Effector memory CD4-positive, alpha-beta T cell (primary cell): ENCODE data around the gene ABCF1.

Experiments
- DNase-seq, 3 donors: peaks; one replicate each; pipeline ENCODE4 v3.0.0-alpha.2; 2020
- H3K27ac ChIP-seq: 2 replicates; pipeline ENCODE4 v1.7.0; 2013; ENCODE audit warnings: mild to moderate bottlenecking, low read length, moderate library complexity; ENCODE audit not compliant: insufficient read depth, poor library complexity, severe bottlenecking
- H3K27me3 ChIP-seq: replicated peaks from 2 replicates; pipeline ENCODE4 v1.7.0; 2013; ENCODE audit warnings: mild to moderate bottlenecking, low read length; ENCODE audit not compliant: insufficient read depth, control insufficient read depth, poor library complexity, severe bottlenecking
- H3K36me3 ChIP-seq: 2 replicates; pipeline ENCODE4 v1.7.0; 2013; ENCODE audit warnings: mild to moderate bottlenecking, low read length, moderate library complexity; ENCODE audit not compliant: control insufficient read depth, insufficient read depth
- H3K4me1 ChIP-seq: 2 replicates; pipeline ENCODE4 v1.7.0; 2013; ENCODE audit warnings: low read length, mild to moderate bottlenecking; ENCODE audit not compliant: control insufficient read depth, insufficient read depth, poor library complexity, severe bottlenecking
- H3K4me3 ChIP-seq: 2 replicates; pipeline ENCODE4 v1.7.0; 2013; ENCODE audit warnings: low read length, low read depth, mild to moderate bottlenecking; ENCODE audit not compliant: insufficient read depth, poor library complexity, severe bottlenecking
- H3K9me3 ChIP-seq: 2 replicates; pipeline ENCODE4 v1.7.0; 2013; ENCODE audit warnings: mild to moderate bottlenecking, low read length, moderate library complexity; ENCODE audit not compliant: control insufficient read depth

The ABCF1 gene

DNA sequence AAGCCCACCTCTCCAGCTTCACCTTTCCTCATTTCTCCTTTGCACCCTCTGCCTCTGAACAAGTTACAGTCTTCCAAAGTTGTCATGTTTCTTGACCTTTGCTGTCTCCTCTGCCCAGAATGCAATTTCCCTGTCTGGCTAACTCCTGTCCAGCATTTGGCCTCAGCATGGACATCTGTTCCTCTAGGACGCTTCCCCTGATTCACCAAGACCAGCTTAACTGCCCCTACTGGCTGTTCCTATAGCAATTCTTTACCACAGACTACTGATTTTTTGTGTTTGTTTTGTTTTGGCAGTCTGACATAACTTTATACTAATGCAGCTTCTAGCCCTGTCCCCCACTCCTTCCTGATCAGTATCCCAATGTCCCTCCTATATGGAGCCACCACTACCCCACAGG is 28.3 kb upstream of the ABCF1 start:
- no peak for DNase-seq
- Histone ChIP-seq H3K4me3 (peak overlapping the region; percentile 53), H3K9me3 (no peaks in the 10 kb centered on the region), H3K27me3 (no peaks in the 10 kb centered on the region), H3K27ac (peak overlapping the region; percentile 65), H3K4me1 (peaks cover 29% of the 10 kb centered on the region), H3K36me3 (peaks cover 13% of the 10 kb centered on the region)

DNA sequence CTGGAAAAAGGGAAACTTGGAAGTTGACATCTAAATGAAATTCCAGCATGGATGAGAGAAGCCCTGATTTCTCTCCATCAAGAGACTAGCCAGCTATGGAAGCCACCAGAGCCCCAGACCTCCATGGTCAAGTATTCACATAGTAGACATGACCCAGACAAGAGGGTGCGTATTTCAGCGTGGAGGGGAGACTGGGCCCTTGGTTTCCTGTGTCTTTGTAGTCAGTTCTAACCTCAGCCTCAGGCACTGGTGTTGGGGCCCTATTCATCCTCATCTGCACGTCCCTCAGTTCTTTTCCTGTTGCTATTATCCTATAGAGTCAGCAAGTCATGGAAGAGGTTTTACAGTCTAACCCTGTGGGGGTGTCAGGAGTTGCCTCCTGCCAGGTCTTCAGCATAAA is 27.4 kb upstream of the ABCF1 start:
- Histone ChIP-seq H3K36me3 (peaks cover 18% of the 10 kb centered on the region), H3K4me1 (peaks cover 29% of the 10 kb centered on the region), H3K27me3 (no peaks in the 10 kb centered on the region), H3K4me3 (peak overlapping the region; percentile 19), H3K9me3 (no peaks in the 10 kb centered on the region), H3K27ac (peak overlapping the region; percentile 47)
- peak in 2 of 3 donors; percentile 22 to 30 for DNase-seq

DNA sequence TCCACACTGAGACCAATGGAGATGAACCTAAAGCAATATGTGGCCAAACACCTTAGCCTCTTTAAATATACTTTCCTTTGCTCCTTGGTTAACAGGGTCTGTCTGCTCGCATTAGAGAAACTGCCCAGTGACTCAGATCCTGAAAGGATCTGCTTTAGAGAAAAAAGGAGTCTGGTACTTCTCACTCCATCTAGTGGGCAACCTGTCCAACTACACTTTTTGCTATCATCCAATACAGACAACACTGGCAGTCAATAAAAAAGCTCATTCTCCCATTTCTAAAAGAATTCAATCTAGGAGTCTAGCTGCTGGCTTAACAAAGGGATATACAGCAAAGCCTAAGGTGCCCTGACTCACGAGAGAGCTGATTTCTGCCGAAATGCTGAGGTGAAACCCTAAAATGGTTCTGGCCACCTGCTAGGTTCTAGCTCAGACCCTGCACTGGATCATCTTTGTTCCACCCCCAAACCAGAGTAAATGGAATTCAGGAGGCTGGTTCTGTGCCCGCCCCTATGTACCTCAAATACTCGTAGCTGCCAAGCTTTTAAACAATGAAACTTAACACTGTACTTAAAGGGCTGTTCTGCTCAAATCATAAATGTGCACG is 26.5 kb upstream of the ABCF1 start:
- Histone ChIP-seq H3K9me3 (no peaks in the 10 kb centered on the region), H3K4me3 (peak overlapping the region; percentile 19), H3K27ac (peak overlapping the region; percentile 47), H3K36me3 (peaks cover 21% of the 10 kb centered on the region), H3K4me1 (peaks cover 29% of the 10 kb centered on the region), H3K27me3 (no peaks in the 10 kb centered on the region)
- DNase-seq = no peak

DNA sequence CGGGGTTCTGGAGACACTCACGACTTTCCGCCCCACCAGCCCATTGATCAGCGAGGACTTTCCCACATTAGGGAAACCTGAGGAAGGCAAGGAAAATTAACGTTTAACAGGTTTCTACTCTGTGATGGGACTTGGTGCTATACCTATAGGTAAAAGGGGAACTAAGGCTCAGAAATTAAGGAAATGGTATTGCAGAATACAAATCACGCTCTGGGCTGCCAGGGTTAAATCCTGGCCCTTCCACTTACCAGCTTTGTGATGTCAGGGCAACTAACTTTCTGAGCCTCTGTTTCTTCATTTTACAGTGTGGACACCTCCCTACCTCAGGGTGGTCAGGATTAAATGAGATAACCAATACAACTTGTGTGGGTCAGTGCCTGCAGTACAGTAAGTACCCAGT is 23.8 kb upstream of the ABCF1 start:
- no peaks in the 10 kb centered on the region for H3K27me3 ChIP-seq
- H3K9me3 ChIP-seq = no peaks in the 10 kb centered on the region
- H3K4me1 ChIP-seq = peaks cover 26% of the 10 kb centered on the region
- H3K4me3 ChIP-seq = no peak overlapping the region
- no peak overlapping the region for H3K27ac ChIP-seq
- no peak for DNase-seq
- peaks cover 45% of the 10 kb centered on the region for H3K36me3 ChIP-seq

DNA sequence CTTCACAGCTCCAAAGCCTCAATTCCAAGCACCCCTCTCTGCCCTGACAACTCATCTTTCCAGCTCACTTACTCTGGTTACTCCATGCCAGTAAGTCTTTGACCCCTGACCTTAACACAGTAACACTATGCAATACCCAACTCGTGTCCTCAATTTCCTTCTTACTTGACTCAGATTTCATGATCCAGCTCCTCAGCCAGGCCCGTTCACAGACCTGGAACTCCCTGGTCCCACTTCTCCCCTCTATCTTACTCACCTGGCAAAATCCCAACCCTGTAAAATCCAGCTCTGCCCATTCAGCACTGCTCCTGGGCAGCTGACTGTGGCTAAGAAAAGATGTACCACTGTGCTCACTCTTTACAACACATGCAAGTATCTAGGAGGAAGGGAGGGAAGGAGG is 22.9 kb upstream of the ABCF1 start:
- H3K4me3 ChIP-seq = no peak overlapping the region
- peaks cover 54% of the 10 kb centered on the region for H3K36me3 ChIP-seq
- H3K27ac ChIP-seq = no peak overlapping the region
- H3K4me1 ChIP-seq = peaks cover 16% of the 10 kb centered on the region
- DNase-seq = no peak
- H3K27me3 ChIP-seq = no peaks in the 10 kb centered on the region
- no peaks in the 10 kb centered on the region for H3K9me3 ChIP-seq

DNA sequence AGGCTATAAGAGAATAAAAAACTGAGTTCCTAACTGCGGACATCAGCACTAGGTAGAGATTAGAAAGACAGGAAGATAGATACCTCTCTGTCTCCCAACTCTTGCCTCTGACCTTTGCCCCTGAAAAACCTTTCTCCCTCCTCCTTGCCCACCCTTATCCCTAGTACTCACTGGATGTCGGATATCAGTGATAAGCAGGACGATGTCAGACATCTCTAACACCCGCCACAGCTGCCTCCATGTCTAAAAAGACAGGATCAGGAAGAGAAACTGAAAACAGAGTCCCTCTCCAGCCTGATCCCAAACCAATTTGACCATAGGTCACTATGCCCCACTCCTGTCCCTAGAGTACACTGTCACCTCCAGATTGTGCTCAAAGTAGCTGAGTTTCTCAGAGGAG is 16.8 kb upstream of the ABCF1 start:
- H3K4me3 ChIP-seq = no peak overlapping the region
- no peaks in the 10 kb centered on the region for H3K27me3 ChIP-seq
- H3K36me3 ChIP-seq = peaks cover 35% of the 10 kb centered on the region
- no peak for DNase-seq
- H3K9me3 ChIP-seq = no peaks in the 10 kb centered on the region
- peaks cover 6% of the 10 kb centered on the region for H3K4me1 ChIP-seq
- no peak overlapping the region for H3K27ac ChIP-seq

DNA sequence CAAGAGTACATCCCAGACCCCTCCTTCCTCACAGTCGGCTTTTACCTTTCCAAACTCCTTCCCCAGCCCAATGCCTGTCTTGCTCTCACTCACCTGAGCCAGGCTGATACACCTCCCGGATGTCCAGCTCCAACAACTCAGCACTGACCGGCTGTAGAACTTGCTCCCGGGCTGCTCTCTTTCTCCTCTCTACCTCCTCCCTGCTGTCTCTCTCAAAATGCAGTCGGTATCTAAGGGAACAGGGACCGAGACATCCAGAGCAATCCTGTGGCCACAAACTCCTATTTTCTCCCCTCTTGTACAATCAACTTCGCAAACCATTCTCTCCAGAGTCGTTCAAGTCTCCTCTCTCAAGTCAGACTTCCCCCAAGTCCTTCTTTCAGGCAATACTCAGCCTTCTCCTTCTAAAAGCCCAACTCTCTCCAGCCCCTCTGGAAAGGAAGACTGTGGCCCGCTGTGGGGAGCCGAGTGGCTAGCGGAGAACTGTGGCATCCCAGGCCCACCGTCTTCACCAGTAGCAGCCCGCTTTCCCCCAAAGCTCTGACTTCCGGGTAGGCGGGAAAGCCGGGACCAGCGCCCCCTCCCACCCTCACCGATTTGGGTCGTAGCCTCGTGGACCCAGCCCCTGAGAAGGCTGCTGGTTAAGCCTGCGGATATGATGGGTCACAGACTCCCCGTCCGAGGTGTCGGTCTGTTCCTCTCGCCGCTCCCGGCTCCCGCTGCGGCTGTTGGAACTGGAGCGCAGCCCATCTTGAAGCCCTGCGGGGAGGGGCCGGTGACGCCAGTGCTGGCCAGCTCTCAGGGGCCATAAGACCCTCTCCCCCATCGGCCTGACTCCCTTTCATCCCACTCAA is 16.1 kb upstream of the ABCF1 start:
- Histone ChIP-seq H3K9me3 (no peaks in the 10 kb centered on the region), H3K27me3 (no peaks in the 10 kb centered on the region), H3K4me3 (peak overlapping the region; percentile 83), H3K36me3 (peaks cover 32% of the 10 kb centered on the region), H3K4me1 (peaks cover 6% of the 10 kb centered on the region), H3K27ac (peak overlapping the region; percentile 94)
- DNase-seq = no peak

DNA sequence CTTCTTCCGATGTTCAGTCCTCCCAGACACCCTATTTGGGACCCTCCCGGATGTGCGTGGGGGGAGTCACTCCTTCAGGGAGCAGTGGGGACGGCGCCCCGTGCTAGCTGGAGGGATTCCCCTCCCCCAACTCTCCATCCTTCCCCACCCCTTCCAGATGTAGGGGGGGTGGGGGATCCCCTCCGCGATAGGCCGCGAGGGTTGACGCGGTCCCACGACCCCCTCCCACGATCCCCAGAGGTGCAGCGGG is 15.5 kb upstream of the ABCF1 start:
- Histone ChIP-seq H3K27me3 (no peaks in the 10 kb centered on the region), H3K4me1 (peaks cover 6% of the 10 kb centered on the region), H3K27ac (peak overlapping the region; percentile 94), H3K36me3 (peaks cover 27% of the 10 kb centered on the region), H3K9me3 (no peaks in the 10 kb centered on the region), H3K4me3 (peak overlapping the region; percentile 83)
- DNase-seq = no peak

DNA sequence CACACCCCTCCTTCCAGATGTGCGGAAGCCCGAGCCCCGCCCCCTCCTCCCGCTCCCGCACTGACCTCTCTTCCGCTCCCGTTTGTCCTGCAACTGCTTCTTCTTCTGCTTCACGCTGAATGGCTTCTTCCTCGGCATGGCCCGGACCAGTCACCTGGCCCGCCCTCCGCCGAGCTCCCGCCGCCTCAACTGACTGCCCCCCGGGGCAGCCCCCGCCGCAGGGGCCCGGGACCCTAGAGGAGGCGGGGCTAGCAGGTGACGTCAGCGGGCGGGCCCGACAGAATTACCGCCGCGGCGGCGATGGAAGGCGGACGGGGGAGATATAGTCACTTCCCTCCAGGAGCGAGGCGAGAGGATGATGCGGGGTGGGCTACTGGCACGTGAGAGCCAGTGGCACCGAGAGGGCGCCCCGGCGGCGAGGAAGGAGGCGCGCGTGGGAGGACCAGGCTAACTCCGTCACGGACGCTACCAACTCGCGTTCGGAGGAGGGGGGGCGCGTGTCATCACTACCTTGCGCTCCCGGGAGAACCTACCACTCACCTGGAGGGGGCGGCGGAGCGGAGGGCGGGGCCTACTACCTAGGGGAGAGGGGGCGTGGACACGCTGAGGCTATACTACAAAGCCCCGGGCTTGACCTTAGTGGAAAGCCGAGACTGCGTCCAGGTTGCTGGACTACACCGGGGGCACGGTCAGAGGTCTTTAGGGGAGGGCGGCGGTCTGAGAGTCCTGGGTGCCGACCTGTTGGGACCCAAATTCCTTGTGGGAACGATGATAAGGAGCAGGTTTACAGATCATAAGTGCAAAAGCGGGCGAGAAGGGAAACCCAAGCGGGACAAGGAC is 15.0 kb upstream of the ABCF1 start, which contains the start of gene GNL1:
Gene GNL1 (minus strand): TSS at position 424 of the 840 bp plus-strand sequence. CDS start 286 bp downstream, at position 138.
- peak; percentile 97 to 99 (median 99) for DNase-seq
- H3K27me3 ChIP-seq = no peaks in the 10 kb centered on the region
- no peaks in the 10 kb centered on the region for H3K9me3 ChIP-seq

More for the DNA sequence above, 15.0 kb upstream of the ABCF1 start, which contains the start of gene GNL1:
- Histone ChIP-seq H3K4me1 (peaks cover 6% of the 10 kb centered on the region), H3K36me3 (peaks cover 22% of the 10 kb centered on the region), H3K27ac (peak within 1 kb of the TSS; percentile 94), H3K4me3 (peak within 1 kb of the TSS; percentile 83)
